GM12874 (cell line): ENCODE results near the gene EGFLAM.

ENCODE experiments used
- TF ChIP-seq, protein P1 (sequence below): IDR thresholded peaks from 2 replicates; pipeline ENCODE4 v1.5.1; 2011; ENCODE audit warnings: low read depth, mild to moderate bottlenecking, control low read depth, low read length, moderate library complexity; ENCODE audit not compliant: insufficient read depth

EGFLAM gene

DNA sequence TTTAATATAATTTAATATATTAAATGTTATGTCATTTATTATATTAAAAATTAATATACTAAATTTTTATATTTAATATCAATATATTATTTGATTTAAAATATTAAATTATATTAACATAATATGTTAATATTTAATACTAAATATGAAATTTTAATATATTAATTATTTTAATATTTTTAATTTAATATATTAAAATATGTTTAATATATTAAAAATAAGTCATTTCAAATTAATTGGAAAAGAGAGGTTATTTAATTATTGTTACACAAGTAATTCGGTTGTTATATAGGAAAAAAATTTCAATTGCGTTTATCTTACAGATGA lies 183.9 kb downstream of the EGFLAM start:
- TF ChIP-seq, protein P1, sequence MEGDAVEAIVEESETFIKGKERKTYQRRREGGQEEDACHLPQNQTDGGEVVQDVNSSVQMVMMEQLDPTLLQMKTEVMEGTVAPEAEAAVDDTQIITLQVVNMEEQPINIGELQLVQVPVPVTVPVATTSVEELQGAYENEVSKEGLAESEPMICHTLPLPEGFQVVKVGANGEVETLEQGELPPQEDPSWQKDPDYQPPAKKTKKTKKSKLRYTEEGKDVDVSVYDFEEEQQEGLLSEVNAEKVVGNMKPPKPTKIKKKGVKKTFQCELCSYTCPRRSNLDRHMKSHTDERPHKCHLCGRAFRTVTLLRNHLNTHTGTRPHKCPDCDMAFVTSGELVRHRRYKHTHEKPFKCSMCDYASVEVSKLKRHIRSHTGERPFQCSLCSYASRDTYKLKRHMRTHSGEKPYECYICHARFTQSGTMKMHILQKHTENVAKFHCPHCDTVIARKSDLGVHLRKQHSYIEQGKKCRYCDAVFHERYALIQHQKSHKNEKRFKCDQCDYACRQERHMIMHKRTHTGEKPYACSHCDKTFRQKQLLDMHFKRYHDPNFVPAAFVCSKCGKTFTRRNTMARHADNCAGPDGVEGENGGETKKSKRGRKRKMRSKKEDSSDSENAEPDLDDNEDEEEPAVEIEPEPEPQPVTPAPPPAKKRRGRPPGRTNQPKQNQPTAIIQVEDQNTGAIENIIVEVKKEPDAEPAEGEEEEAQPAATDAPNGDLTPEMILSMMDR, result no peak

DNA sequence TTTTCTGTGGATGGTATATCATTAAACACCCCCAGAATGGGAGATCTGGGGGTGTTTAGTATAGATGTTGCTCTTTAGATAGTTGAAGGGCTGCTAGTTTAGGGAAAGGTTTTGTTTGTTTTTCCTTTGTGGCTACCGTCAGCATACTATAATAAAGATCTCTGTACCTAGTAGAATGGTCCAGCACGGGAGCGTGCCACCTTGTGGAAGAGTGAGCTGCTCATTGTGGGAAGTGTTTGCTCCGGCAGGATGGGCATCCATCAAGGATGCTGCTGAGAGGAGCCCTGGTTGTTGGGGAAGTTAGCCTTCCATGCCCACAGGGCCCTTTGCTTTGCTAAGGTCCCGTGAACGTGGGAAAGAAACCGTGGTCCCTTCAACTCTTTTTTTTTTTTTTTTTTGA lies 185.0 kb downstream of the EGFLAM start:
- TF ChIP-seq, protein P1, result no peak

DNA sequence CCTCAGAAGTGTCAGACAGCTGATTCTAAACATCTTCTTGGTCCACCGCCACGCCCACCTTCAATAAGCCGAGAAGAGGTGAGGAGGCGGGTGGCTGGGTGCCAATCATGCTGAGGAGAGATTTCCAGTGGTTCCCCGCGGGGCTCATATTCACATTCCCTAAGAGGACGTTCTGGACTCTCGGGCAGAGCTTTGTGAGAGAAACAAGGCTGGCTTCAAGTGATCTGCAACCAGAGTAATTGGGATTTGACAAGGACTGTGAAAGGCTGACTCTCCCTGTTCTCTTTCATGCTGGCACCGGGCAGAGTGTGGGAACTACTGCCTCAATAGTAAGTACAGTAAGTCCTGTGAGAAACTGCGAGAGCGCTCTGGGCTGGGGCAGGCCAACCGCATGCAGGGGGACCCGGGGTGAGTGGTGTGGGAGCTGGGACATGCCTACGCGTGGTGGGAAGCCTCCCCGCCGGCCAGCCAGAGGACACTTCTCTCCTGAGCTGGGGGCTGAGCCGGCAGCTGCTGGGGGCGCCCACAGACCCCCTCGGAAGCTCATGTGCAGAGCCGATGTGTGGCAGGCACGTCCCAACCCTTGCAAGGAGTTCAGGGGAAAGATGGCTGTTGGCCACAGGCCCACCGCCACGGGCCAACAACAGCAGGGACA lies 187.1 kb downstream of the EGFLAM start:
- TF ChIP-seq, protein P1, result no peak

DNA sequence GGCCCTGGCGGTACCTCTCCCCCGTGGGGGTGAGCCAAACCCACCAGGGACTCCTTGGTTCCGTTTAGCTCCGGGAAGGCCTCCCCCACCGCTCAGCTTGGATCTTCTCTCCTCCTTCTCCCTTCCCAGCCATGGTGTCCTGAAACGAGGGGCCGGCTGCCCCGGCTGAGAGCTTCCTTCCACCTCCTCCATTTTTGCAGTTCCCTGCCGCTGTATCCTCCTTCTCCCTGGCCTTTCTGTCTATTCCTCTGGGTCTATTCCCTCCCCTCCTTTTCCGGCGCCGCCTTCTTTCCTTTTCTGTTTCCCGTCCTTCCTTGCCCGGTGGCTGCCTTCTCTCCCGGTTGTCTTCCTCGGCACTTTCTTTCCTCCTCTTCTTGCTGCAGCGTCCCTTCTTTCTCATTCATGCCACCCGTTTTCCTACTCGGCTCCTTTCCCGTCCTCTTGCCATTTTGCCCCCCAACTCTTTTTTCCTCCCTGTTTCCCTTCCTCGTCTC lies 187.7 kb downstream of the EGFLAM start:
- TF ChIP-seq, protein P1, result no peak

DNA sequence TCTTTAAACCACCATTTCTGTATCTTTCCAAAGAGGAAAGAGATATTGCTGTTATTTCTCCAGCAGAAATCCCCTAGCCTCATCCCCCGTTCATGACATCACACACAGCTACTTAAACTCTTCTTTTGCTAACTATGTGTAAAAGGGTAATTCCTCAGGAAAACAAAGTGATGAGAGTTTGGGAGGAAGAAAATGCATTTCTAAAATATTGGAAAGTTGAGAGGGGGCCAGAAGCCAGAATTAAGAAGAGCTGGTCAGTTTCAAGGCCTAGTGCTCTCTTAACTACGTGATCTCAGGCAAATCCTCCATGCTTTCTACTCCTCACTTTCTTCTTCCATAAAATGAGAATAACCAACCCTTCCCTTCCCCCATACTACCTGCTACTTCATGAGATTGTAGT lies 188.7 kb downstream of the EGFLAM start:
- TF ChIP-seq, protein P1, result no peak

DNA sequence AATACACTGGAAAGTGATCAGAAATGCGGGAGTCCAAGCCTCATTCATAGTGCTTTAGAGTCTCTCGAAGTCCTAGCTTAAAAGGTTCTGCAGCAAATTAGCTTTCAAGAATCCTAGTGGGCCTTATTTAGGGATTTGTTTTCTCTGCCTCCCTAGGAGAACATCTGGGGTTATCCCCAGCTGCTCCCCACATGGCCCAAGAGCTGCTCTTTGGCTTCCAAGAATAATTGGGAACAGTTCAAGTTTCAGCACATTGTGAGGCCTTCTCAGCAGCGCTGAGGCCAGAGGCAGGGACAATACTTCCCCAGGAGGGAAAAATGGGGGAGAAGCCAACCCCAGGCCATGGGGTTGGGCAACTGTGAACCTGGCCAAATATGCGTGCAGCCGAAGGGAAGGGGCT lies 189.4 kb downstream of the EGFLAM start:
- TF ChIP-seq, protein P1, result no peak

DNA sequence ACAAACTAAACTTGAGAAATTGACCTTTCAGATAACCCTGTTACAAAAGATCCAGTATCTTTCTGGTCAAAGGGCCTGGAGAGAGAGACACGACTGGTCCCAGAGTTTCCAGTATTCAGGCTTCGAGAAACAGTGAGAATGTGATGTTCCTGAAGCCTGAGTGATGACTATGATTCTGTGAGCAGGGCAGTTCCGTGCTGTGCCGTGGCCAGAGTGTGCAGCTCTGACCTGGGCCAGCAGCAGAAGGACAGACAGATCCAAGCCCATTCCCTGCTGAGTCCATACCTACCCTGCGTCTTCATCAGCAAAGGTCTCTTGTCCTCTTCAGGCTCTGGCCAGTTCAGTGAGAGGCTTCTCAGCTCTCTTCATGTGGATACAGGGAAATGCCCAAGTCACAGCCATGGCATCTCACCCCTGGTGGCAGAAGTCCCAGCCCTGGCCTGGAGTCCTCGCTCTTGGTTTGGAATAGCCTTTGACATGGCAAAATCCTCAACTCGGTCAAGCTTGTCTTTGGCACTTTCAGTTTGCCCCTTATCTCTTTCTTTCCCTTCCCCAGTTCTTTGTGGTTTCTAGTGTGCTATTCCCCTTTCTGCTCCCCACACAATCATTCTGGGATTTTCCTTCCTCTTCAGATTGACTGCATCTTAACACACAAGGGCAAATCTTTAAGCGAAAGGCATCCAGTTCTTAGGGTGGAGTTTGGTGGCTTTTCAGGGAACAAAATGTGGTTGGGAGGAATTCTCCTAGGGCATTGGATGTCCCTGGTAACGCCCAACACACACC lies 190.4 kb downstream of the EGFLAM start:
- TF ChIP-seq, protein P1, result no peak
